Measurements from ENCODE around the gene ERP44. TPM values are rescaled to one million over a fixed set of nuclear protein-coding genes. Genes with fewer than 3 reads are reported as not detected.
"Not testable (repeated sequence)": the region's sequence is repeated elsewhere in the genome, so short reads cannot be mapped to it uniquely, and the experiment has no call there.

ERP44 gene
- total RNA-seq, 4 donors from 2014 or later, result 7.6 to 21.9 (median 12.6) TPM

- intact Hi-C loops (cut with DNase I; ENCODE audit: low total_unique reads), result no loop called here
- TF ChIP-seq POLR2A (IDR thresholded peaks at IDR 0.05), result no peak
- no peak for TF ChIP-seq CTCF (IDR thresholded peaks at IDR 0.05)
- Histone ChIP-seq H3K27ac (no peak overlapping the region), H3K36me3 (no peaks in the 10 kb centered on the region), H3K4me1 (no peaks in the 10 kb centered on the region), H3K4me3 (no peak overlapping the region), H3K27me3 (no peaks in the 10 kb centered on the region), H3K9me3 (no peaks in the 10 kb centered on the region)
- DNase-seq, result no peak
These were observed 14.1 kb downstream of the ERP44 start for GRCh38 chr9:100084734-100085133.

GRCh38 chr9:100084128-100084453 lies 14.7 kb downstream of the ERP44 start:
- no peaks in the 10 kb centered on the region for H3K27me3 ChIP-seq
- no peaks in the 10 kb centered on the region for H3K4me1 ChIP-seq
- no peak for DNase-seq
- no peaks in the 10 kb centered on the region for H3K9me3 ChIP-seq
- TF ChIP-seq POLR2A (IDR thresholded peaks at IDR 0.05) (no peak), CTCF (IDR thresholded peaks at IDR 0.05) (no peak)
- no peak overlapping the region for H3K4me3 ChIP-seq
- intact Hi-C loops (cut with DNase I; ENCODE audit: low total_unique reads), result no loop called here
- H3K36me3 ChIP-seq, result no peaks in the 10 kb centered on the region
- H3K27ac ChIP-seq, result no peak overlapping the region

GRCh38 chr9:100083448-100084127 lies 15.2 kb downstream of the ERP44 start:
- DNase-seq, result no peak
- no peak overlapping the region for H3K4me3 ChIP-seq
- intact Hi-C loops (cut with DNase I; ENCODE audit: low total_unique reads), result no loop called here
- no peaks in the 10 kb centered on the region for H3K27me3 ChIP-seq
- TF ChIP-seq POLR2A (IDR thresholded peaks at IDR 0.05), result no peak
- no peak for TF ChIP-seq CTCF (IDR thresholded peaks at IDR 0.05)
- no peaks in the 10 kb centered on the region for H3K9me3 ChIP-seq
- H3K4me1 ChIP-seq, result no peaks in the 10 kb centered on the region
- H3K27ac ChIP-seq, result no peak overlapping the region
- H3K36me3 ChIP-seq, result no peaks in the 10 kb centered on the region

- Histone ChIP-seq H3K4me1 (no peaks in the 10 kb centered on the region), H3K27ac (no peak overlapping the region), H3K4me3 (no peak overlapping the region), H3K27me3 (no peaks in the 10 kb centered on the region), H3K9me3 (no peaks in the 10 kb centered on the region), H3K36me3 (no peaks in the 10 kb centered on the region)
- no peak for TF ChIP-seq POLR2A (IDR thresholded peaks at IDR 0.05)
- TF ChIP-seq CTCF (IDR thresholded peaks at IDR 0.05), result no peak
- DNase-seq, result no peak
- intact Hi-C loops (cut with DNase I; ENCODE audit: low total_unique reads), result no loop called here
These were observed 16.0 kb downstream of the ERP44 start for GRCh38 chr9:100082782-100083181.

- H3K27ac ChIP-seq; DNase-seq; H3K36me3 ChIP-seq; H3K27me3 ChIP-seq; H3K9me3 ChIP-seq; H3K4me3 ChIP-seq; H3K4me1 ChIP-seq; intact Hi-C loops (cut with DNase I; ENCODE audit: low total_unique reads): not testable (repeated sequence)
These were observed 22.5 kb downstream of the ERP44 start for GRCh38 chr9:100076256-100076655.

- Histone ChIP-seq H3K27me3 (no peaks in the 10 kb centered on the region), H3K4me1 (no peaks in the 10 kb centered on the region), H3K36me3 (no peaks in the 10 kb centered on the region), H3K4me3 (no peak overlapping the region), H3K9me3 (no peaks in the 10 kb centered on the region), H3K27ac (no peak overlapping the region)
- intact Hi-C loops (cut with DNase I; ENCODE audit: low total_unique reads), result no loop called here
- TF ChIP-seq POLR2A (IDR thresholded peaks at IDR 0.05) (no peak), CTCF (IDR thresholded peaks at IDR 0.05) (no peak)
- DNase-seq, result no peak
These were observed 23.8 kb downstream of the ERP44 start for GRCh38 chr9:100074989-100075388.
